Activated CD8-positive, alpha-beta T cell treated with anti-CD3 and anti-CD28 coated beads for 36 hours (primary cell): Measurements from ENCODE around the gene TACR1. TPM values are rescaled to one million over a fixed set of nuclear protein-coding genes. Genes with fewer than 3 reads are reported as not detected.

Experiments
- ATAC-seq: fragments of 200-7000 bp; cut with Tn5 transposase; one replicate; pipeline ENCODE4 v1.10.0; 2021; ENCODE audit warnings: mild to moderate bottlenecking, moderate library complexity
- CTCF ChIA-PET: fragments of 350-600 bp; sonication (Branson Sonifier 250); formaldehyde crosslinking; loops from one replicate; lab custom pipeline; 2021; ENCODE audit warnings: antibody characterized with exemption; lab: Charles Lee
- POLR2A ChIA-PET: fragments of 350-600 bp; sonication (Branson Sonifier 250); formaldehyde crosslinking; loops from one replicate; lab custom pipeline; 2021; ENCODE audit warnings: antibody characterized with exemption; lab: Charles Lee
- DNase-seq: peaks from one replicate; pipeline ENCODE4 v3.0.0-alpha.2; 2020
- H3K27ac Mint-ChIP-seq: one replicate; pipeline ENCODE4 v1.8.0; 2021; ENCODE audit warnings: mild to moderate bottlenecking, mixed read lengths
- H3K27me3 Mint-ChIP-seq: one replicate; pipeline ENCODE4 v1.8.0; 2021; ENCODE audit warnings: mixed read lengths
- H3K36me3 Mint-ChIP-seq: one replicate; pipeline ENCODE4 v1.8.0; 2021; ENCODE audit warnings: low read depth, mixed read lengths
- H3K4me1 Mint-ChIP-seq: one replicate; pipeline ENCODE4 v1.8.0; 2021; ENCODE audit warnings: low read depth, mixed read lengths
- H3K4me3 Mint-ChIP-seq: one replicate; pipeline ENCODE4 v1.8.0; 2021; ENCODE audit warnings: mild to moderate bottlenecking, moderate library complexity, mixed read lengths
- H3K9me3 Mint-ChIP-seq: one replicate; pipeline ENCODE4 v1.8.0; 2021; ENCODE audit warnings: mixed read lengths
- CTCF ChIP-seq: fragments of 200-600 bp; IDR thresholded peaks from one replicate; pipeline ENCODE4 v1.8.0; 2022; ENCODE audit warnings: antibody characterized with exemption, mild to moderate bottlenecking
- intact Hi-C: fragments of 100-400 bp; cut with micrococcal nuclease; formaldehyde crosslinking; loops from one replicate; pipeline ENCODE4 v1.10.0; 2022
- total RNA-seq, 2 experiments: library from RNA; stranded (reverse); gene quantifications; one replicate each; pipeline ENCODE4 v1.2.3, GENCODE V29; 2021

The TACR1 gene
- total RNA-seq, 2 experiments from 2014 or later: not detected

- Mint-ChIP-seq H3K4me1 (no peaks in the 10 kb centered on the region), H3K27ac (no peak overlapping the region), H3K9me3 (peaks cover 7% of the 10 kb centered on the region), H3K27me3 (no peaks in the 10 kb centered on the region), H3K36me3 (no peaks in the 10 kb centered on the region), H3K4me3 (no peak overlapping the region)
- ATAC-seq (no peak), DNase-seq (no peak)
- TF ChIP-seq CTCF: no peak
- POLR2A ChIA-PET: no interaction called here
- CTCF ChIA-PET: no interaction called here
- intact Hi-C loops: no loop called here
These were observed 99.1 kb downstream of the TACR1 start for GRCh38 chr2:75100011-75100800.

- ATAC-seq (no peak), DNase-seq (no peak)
- Mint-ChIP-seq H3K27me3 (no peaks in the 10 kb centered on the region), H3K9me3 (peaks cover 7% of the 10 kb centered on the region), H3K27ac (no peak overlapping the region), H3K4me1 (no peaks in the 10 kb centered on the region), H3K36me3 (no peaks in the 10 kb centered on the region), H3K4me3 (no peak overlapping the region)
- no peak for TF ChIP-seq CTCF
- POLR2A ChIA-PET: no interaction called here
- intact Hi-C loops: no loop called here
- CTCF ChIA-PET: no interaction called here
These were observed 99.8 kb downstream of the TACR1 start for GRCh38 chr2:75099521-75099922.

GRCh38 chr2:75098856-75099255, 100.5 kb downstream of the TACR1 start:
- no peak for DNase-seq

GRCh38 chr2:75097831-75098230, 101.5 kb downstream of the TACR1 start:
- intact Hi-C loops: no loop called here
- peaks cover 2% of the 10 kb centered on the region for H3K9me3 Mint-ChIP-seq
- no peak for DNase-seq
- no peak overlapping the region for H3K27ac Mint-ChIP-seq
- H3K36me3 Mint-ChIP-seq: no peaks in the 10 kb centered on the region
- POLR2A ChIA-PET: no interaction called here
- TF ChIP-seq CTCF: no peak
- CTCF ChIA-PET: no interaction called here
- no peaks in the 10 kb centered on the region for H3K4me1 Mint-ChIP-seq
- H3K27me3 Mint-ChIP-seq: no peaks in the 10 kb centered on the region
- no peak overlapping the region for H3K4me3 Mint-ChIP-seq
- no peak for ATAC-seq

More at GRCh38 chr2:75098856-75099255, 100.5 kb downstream of the TACR1 start:
- no peak for ATAC-seq
- Mint-ChIP-seq H3K4me1 (no peaks in the 10 kb centered on the region), H3K36me3 (no peaks in the 10 kb centered on the region), H3K27ac (no peak overlapping the region), H3K9me3 (peaks cover 7% of the 10 kb centered on the region), H3K27me3 (no peaks in the 10 kb centered on the region), H3K4me3 (no peak overlapping the region)
- intact Hi-C loops: no loop called here
- ChIA-PET CTCF (no interaction called here), POLR2A (no interaction called here)
- TF ChIP-seq CTCF: peak; percentile 29

GRCh38 chr2:75094405-75094804, 104.9 kb downstream of the TACR1 start:
- no peak for ATAC-seq
- ChIA-PET POLR2A (no interaction called here), CTCF (no interaction called here)
- no peaks in the 10 kb centered on the region for H3K27me3 Mint-ChIP-seq
- no peak for DNase-seq
- TF ChIP-seq CTCF: no peak
- H3K36me3 Mint-ChIP-seq: no peaks in the 10 kb centered on the region
- intact Hi-C loops: no loop called here
- H3K9me3 Mint-ChIP-seq: no peaks in the 10 kb centered on the region
- H3K4me1 Mint-ChIP-seq: no peaks in the 10 kb centered on the region
- no peak overlapping the region for H3K27ac Mint-ChIP-seq
- no peak overlapping the region for H3K4me3 Mint-ChIP-seq
